ENCODE data around the gene BEAN1.

BEAN1 gene, protein sequence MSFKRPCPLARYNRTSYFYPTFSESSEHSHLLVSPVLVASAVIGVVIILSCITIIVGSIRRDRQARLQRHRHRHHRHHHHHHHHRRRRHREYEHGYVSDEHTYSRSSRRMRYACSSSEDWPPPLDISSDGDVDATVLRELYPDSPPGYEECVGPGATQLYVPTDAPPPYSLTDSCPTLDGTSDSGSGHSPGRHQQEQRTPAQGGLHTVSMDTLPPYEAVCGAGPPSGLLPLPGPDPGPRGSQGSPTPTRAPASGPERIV

DNA sequence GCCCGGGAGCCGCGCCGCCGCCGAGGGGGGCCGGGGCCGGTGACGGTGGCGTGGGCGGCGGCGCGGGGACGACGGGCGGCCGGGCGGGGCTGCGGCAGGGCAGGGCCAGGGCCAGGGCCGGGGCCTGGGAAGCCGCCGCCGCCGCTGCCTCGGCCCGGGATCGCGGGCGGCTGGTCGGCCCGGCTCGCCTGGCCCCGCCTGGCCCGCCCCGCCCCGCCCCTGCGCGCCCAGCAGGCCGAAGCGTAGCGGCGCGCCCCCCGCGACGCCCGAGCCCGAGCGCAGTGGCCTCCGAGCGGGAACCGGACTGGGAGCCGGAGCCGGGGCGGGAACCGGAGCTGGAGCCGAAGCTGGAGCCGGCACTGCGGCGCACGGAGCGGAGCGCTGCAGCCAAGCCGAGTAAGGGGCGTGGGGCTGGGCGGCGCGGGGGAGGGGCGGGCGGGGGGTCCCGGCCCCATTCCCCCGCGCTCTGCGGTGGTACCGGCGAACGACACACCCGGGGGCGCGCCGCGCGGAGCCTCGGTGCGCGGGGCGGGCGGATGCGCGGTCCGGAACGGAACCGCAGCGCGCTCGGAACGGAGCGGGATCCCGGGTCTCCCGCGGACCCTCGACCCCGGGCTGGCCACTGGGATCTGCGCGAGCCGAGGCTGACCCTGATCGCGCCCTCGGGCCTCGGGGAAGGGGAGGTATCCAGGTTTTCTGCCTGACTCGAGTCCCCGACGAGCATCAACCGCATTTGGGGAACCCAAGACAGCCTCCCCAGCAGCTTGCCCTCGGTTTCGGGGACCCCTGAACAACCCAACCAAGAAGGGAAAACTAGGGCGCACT, at the start of gene BEAN1:
BEAN1 (plus strand) TSS at position 260 of the 825 bp plus-strand sequence. CDS start 10,382 bp downstream, outside the sequence.
- no peak within 1 kb of the TSS for H3K27ac ChIP-seq (ENCODE audit: low read length)
- peaks cover 51 to 54% of the 10 kb centered on the region in 2 donors for H3K27me3 ChIP-seq (ENCODE audit: control insufficient read depth in 1 of 2, insufficient read depth in 2 of 2, low read length in 2 of 2)
- H3K4me3 ChIP-seq (ENCODE audit: low read length in 2 of 2) = peak within 1 kb of the TSS; percentile 41 to 64
- peaks cover 17% of the 10 kb centered on the region for H3K4me1 ChIP-seq (ENCODE audit: control insufficient read depth, insufficient read depth, low read length)
- H3K9me3 ChIP-seq (ENCODE audit: control insufficient read depth in 2 of 2, low read length in 2 of 2) = no peaks in the 10 kb centered on the region
- H3K36me3 ChIP-seq (ENCODE audit: control insufficient read depth in 2 of 2, insufficient read depth in 2 of 2, low read length in 2 of 2) = no peaks in the 10 kb centered on the region
- no peak within 1 kb of the TSS for H3K9ac ChIP-seq (ENCODE audit: low read length in 2 of 2)

DNA sequence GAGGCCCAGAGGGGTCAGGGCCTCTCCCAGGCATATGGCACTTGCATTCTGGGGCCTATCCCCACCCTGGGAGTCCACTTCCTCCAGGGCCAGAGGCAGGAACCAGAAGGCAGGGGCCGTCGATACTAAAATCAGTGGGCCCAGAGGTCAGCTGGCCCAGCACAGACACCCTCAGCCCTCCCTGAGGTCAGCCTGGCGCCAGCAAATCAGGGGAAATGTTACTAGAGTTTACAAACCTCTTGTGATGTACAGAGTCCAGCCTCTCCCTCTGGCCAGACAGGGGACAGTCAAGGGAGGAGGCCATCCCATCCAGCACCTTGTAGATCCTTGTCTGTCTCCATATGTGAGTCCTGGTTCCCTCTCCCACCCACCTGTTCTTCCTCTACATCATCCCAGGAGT, 49.8 kb upstream of the BEAN1 start:
- peaks cover 6% of the 10 kb centered on the region for H3K4me1 ChIP-seq (ENCODE audit: control insufficient read depth, insufficient read depth, low read length)
- no peak overlapping the region for H3K27ac ChIP-seq (ENCODE audit: low read length)
- H3K36me3 ChIP-seq (ENCODE audit: control insufficient read depth in 2 of 2, insufficient read depth in 2 of 2, low read length in 2 of 2) = no peaks in the 10 kb centered on the region
- H3K9me3 ChIP-seq (ENCODE audit: control insufficient read depth in 2 of 2, low read length in 2 of 2) = no peaks in the 10 kb centered on the region
- H3K9ac ChIP-seq (ENCODE audit: low read length in 2 of 2) = no peak overlapping the region
- H3K4me3 ChIP-seq (ENCODE audit: low read length in 2 of 2) = no peak overlapping the region
- H3K27me3 ChIP-seq (ENCODE audit: control insufficient read depth in 1 of 2, insufficient read depth in 2 of 2, low read length in 2 of 2) = no peaks in the 10 kb centered on the region

DNA sequence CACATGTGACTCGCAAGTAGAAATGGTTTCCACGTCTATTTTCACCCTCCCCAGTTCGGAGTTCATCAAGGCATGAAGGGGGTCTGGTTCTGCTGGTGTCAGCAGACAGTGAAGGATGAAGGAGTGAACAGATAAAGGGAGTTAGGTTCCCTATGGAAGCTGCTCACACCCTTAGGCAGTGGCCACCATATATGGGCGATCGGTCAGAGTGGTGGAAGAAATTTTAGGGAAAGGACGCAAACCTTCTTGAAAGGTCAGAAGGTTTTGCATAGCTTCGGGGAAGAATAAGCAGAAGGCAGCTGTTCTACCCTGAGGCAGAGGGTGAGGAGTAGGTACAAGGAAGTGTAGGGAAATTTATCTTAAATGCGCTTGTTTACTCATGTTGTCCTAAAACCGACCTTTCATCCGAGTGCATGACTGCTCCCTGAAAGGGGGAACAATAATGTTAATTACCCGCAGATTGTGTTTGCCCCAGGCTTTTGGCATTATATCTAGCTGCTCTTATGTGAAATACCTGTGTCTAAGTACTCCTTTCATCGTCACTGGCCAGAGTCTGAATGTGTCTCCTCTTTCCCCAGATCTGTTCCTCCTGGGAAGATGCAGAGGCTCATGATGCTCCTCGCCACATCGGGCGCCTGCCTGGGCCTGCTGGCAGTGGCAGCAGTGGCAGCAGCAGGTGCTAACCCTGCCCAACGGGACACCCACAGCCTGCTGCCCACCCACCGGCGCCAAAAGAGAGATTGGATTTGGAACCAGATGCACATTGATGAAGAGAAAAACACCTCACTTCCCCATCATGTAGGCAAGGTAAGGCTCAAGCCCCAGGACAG, 48.1 kb upstream of the BEAN1 start:
- Histone ChIP-seq H3K4me1 (ENCODE audit: control insufficient read depth, insufficient read depth, low read length) (peaks cover 6% of the 10 kb centered on the region), H3K9ac (ENCODE audit: low read length in 2 of 2) (no peak overlapping the region), H3K27me3 (ENCODE audit: control insufficient read depth in 1 of 2, insufficient read depth in 2 of 2, low read length in 2 of 2) (no peaks in the 10 kb centered on the region), H3K4me3 (ENCODE audit: low read length in 2 of 2) (no peak overlapping the region), H3K9me3 (ENCODE audit: control insufficient read depth in 2 of 2, low read length in 2 of 2) (no peaks in the 10 kb centered on the region), H3K36me3 (ENCODE audit: control insufficient read depth in 2 of 2, insufficient read depth in 2 of 2, low read length in 2 of 2) (no peaks in the 10 kb centered on the region), H3K27ac (ENCODE audit: low read length) (no peak overlapping the region)

DNA sequence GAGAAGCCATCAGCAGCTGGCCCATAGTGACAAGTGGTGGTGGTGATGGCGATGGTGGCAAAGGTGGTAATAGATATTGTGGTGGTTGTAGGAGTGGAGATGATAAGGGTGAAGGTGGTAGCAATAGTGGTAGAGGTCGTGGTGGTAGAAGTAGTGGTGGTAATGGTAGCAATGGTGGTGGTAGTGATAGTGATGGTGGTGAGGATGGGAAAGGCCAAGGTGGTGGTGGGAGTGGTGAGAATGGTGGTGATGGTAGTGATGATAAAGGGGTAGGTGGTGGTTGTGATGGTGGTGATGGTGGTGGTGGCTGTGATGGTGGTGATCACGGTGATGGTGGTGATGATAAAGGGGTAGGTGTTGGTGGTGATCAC, 47.5 kb upstream of the BEAN1 start:
- H3K36me3 ChIP-seq (ENCODE audit: control insufficient read depth in 2 of 2, insufficient read depth in 2 of 2, low read length in 2 of 2) = no peaks in the 10 kb centered on the region
- peaks cover 5% of the 10 kb centered on the region for H3K4me1 ChIP-seq (ENCODE audit: control insufficient read depth, insufficient read depth, low read length)
- H3K27me3 ChIP-seq (ENCODE audit: control insufficient read depth in 1 of 2, insufficient read depth in 2 of 2, low read length in 2 of 2) = no peaks in the 10 kb centered on the region
- no peak overlapping the region for H3K4me3 ChIP-seq (ENCODE audit: low read length in 2 of 2)
- no peak overlapping the region for H3K9ac ChIP-seq (ENCODE audit: low read length in 2 of 2)
- no peak overlapping the region for H3K27ac ChIP-seq (ENCODE audit: low read length)
- H3K9me3 ChIP-seq (ENCODE audit: control insufficient read depth in 2 of 2, low read length in 2 of 2) = no peaks in the 10 kb centered on the region

DNA sequence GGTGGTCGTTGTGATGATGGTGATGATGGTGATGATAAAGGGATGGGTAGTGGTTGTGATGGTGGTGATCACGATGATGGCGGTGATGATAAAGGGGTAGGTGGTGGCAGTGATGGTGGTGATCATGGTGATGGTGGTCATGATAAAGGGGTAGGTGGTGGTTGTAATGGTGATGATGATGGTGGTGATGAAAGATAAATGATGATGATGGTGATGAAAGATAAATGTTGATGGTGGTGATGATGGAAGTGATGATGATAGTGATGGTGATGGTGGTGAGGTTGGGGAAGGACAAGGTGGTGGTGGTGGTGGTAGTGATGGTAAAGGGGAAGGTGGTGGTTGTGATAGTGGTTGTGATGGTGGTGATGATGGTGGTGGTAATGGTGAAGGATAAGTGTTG, 46.7 kb upstream of the BEAN1 start:
- H3K4me1 ChIP-seq (ENCODE audit: control insufficient read depth, insufficient read depth, low read length) = peaks cover 5% of the 10 kb centered on the region
- H3K9ac ChIP-seq (ENCODE audit: low read length in 2 of 2) = no peak overlapping the region
- H3K36me3 ChIP-seq (ENCODE audit: control insufficient read depth in 2 of 2, insufficient read depth in 2 of 2, low read length in 2 of 2) = no peaks in the 10 kb centered on the region
- H3K27ac ChIP-seq (ENCODE audit: low read length) = no peak overlapping the region
- no peaks in the 10 kb centered on the region for H3K9me3 ChIP-seq (ENCODE audit: control insufficient read depth in 2 of 2, low read length in 2 of 2)
- no peak overlapping the region for H3K4me3 ChIP-seq (ENCODE audit: low read length in 2 of 2)
- no peaks in the 10 kb centered on the region for H3K27me3 ChIP-seq (ENCODE audit: control insufficient read depth in 1 of 2, insufficient read depth in 2 of 2, low read length in 2 of 2)

DNA sequence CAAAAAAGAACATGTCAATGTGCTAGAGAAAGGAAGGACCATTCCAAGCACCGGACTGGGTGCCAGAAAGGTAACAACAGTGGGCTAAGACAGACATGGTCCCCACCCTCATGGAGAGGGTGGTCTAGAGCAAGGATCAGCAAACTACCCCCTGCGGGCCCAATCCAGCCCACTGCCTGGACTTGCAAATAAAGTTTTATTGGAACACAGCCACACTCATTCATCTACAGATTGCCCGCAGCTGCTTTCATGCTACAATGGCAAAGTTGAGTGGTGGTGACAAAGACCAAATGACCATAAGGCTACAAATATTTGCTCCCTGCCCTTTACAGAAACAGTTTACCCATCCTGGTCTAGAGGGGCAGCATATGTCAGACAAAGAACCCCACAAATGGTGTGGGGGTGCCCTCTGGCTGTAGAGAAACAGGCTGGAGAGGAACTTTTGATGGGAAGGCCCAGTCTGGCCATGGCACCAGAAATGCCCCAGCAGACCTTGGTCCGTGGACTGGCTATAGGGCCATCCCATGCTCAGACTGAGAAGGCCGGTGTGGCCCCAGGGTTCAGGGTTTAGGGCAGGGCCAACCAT, 45.4 kb upstream of the BEAN1 start:
- Histone ChIP-seq H3K9me3 (ENCODE audit: control insufficient read depth in 2 of 2, low read length in 2 of 2) (no peaks in the 10 kb centered on the region), H3K4me1 (ENCODE audit: control insufficient read depth, insufficient read depth, low read length) (peaks cover 5% of the 10 kb centered on the region), H3K9ac (ENCODE audit: low read length in 2 of 2) (no peak overlapping the region), H3K27ac (ENCODE audit: low read length) (peak overlapping the region; percentile 6), H3K4me3 (ENCODE audit: low read length in 2 of 2) (no peak overlapping the region), H3K27me3 (ENCODE audit: control insufficient read depth in 1 of 2, insufficient read depth in 2 of 2, low read length in 2 of 2) (no peaks in the 10 kb centered on the region), H3K36me3 (ENCODE audit: control insufficient read depth in 2 of 2, insufficient read depth in 2 of 2, low read length in 2 of 2) (no peaks in the 10 kb centered on the region)

DNA sequence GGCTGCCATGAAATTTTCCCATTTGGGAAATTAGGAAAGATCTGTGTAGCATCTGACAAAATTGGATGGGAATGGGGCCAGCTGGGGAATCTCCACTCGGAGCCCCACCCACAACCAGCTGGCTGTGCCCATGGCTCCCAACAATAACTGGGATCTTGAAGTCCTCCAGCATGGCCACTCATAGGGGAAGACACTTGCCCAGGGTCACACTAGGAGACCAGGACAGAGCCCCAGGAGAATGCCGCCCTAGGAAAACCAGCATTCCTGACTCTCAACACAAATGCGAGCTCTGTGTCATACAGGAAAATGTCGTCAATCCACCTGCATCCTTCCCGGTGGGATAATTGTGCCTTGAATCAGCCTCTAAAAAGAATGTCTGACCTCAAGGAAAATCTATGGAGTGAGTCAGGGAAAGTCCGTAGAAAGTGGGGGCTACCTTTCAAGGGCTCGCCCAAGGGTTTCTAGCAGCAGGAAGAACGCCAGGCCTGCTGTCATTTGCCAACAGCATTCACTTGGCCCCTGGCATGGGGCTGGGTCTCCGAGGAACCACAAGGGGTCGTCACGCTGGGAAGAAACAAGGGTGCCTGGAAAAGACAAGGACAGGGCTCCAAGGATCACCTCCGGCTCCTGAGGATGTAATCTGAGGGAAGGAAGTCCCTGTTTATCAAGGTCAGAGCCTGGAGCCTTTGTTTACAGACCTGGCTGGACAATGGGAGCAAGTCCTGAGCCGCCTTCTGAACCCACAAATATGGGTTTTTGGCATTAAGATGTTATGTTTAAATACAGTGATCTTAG, 44.7 kb upstream of the BEAN1 start:
- Histone ChIP-seq H3K9ac (ENCODE audit: low read length in 2 of 2) (no peak overlapping the region), H3K27me3 (ENCODE audit: control insufficient read depth in 1 of 2, insufficient read depth in 2 of 2, low read length in 2 of 2) (no peaks in the 10 kb centered on the region), H3K4me1 (ENCODE audit: control insufficient read depth, insufficient read depth, low read length) (peaks cover 2% of the 10 kb centered on the region), H3K4me3 (ENCODE audit: low read length in 2 of 2) (no peak overlapping the region), H3K36me3 (ENCODE audit: control insufficient read depth in 2 of 2, insufficient read depth in 2 of 2, low read length in 2 of 2) (no peaks in the 10 kb centered on the region), H3K9me3 (ENCODE audit: control insufficient read depth in 2 of 2, low read length in 2 of 2) (no peaks in the 10 kb centered on the region), H3K27ac (ENCODE audit: low read length) (peak overlapping the region; percentile 6)

DNA sequence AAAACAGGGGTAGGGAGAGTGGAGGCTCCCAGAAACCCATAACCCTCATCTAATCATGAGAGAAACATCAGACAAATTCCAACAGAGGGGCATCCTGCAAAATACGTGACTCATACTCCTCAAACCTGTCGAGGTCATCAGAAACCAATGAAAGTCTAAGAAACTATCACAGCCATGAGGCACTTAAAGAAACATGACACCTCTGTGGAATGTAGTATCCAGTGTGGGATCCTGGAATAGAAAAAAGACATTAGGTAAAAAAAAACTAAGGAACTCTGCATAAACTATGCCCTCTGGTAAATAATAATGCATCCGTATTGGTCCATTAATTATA, 44.2 kb upstream of the BEAN1 start:
- no peak overlapping the region for H3K9ac ChIP-seq (ENCODE audit: low read length in 2 of 2)

DNA sequence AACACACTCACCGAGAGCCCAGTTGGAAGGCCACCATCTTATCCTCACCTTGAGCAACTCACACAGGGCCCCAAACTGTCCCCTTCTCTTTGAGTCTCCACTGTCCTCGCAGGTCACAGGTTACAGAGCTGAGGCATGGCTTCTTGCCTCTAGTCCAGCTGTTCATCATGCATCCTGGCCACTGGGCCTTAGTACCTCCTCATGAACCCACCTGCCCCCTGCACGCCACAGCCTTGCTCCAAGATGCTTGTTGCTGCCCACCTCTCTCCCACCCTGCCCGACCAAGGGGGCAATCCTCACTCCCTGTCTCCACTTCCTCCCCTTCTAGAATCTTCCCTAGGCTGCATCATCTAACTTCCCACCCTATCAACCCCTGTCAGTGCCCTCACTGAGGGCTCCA, 43.5 kb upstream of the BEAN1 start:
- H3K27me3 ChIP-seq (ENCODE audit: control insufficient read depth in 1 of 2, insufficient read depth in 2 of 2, low read length in 2 of 2) = no peaks in the 10 kb centered on the region
- H3K36me3 ChIP-seq (ENCODE audit: control insufficient read depth in 2 of 2, insufficient read depth in 2 of 2, low read length in 2 of 2) = no peaks in the 10 kb centered on the region
- H3K27ac ChIP-seq (ENCODE audit: low read length) = no peak overlapping the region
- H3K4me1 ChIP-seq (ENCODE audit: control insufficient read depth, insufficient read depth, low read length) = peaks cover 2% of the 10 kb centered on the region
- H3K9ac ChIP-seq (ENCODE audit: low read length in 2 of 2) = no peak overlapping the region
- H3K4me3 ChIP-seq (ENCODE audit: low read length in 2 of 2) = no peak overlapping the region
- no peaks in the 10 kb centered on the region for H3K9me3 ChIP-seq (ENCODE audit: control insufficient read depth in 2 of 2, low read length in 2 of 2)

More for the DNA sequence above, 44.2 kb upstream of the BEAN1 start:
- no peaks in the 10 kb centered on the region for H3K9me3 ChIP-seq (ENCODE audit: control insufficient read depth in 2 of 2, low read length in 2 of 2)
- H3K27ac ChIP-seq (ENCODE audit: low read length) = peak overlapping the region; percentile 6
- H3K4me1 ChIP-seq (ENCODE audit: control insufficient read depth, insufficient read depth, low read length) = peaks cover 2% of the 10 kb centered on the region
- H3K27me3 ChIP-seq (ENCODE audit: control insufficient read depth in 1 of 2, insufficient read depth in 2 of 2, low read length in 2 of 2) = no peaks in the 10 kb centered on the region
- H3K4me3 ChIP-seq (ENCODE audit: low read length in 2 of 2) = no peak overlapping the region
- H3K36me3 ChIP-seq (ENCODE audit: control insufficient read depth in 2 of 2, insufficient read depth in 2 of 2, low read length in 2 of 2) = no peaks in the 10 kb centered on the region

DNA sequence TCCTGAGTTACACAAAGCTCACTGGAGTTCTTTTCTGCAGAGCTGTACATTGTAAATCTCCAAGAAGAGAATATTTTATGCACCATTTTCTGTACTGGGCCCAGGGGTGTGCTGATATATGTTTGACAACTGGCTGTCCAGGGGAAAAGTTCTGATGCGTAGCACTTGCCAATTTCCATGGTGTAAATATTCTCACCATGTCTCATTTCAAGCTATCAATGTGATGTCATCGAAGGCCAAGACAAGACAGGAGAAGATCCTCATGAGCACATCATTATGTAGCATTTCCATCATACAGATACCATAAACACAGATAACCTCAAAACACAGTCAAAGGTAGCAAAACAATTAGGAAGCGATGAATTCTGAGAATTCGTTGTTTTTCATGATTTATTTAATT, 41.7 kb upstream of the BEAN1 start:
- Histone ChIP-seq H3K27me3 (ENCODE audit: control insufficient read depth in 1 of 2, insufficient read depth in 2 of 2, low read length in 2 of 2) (no peaks in the 10 kb centered on the region), H3K27ac (ENCODE audit: low read length) (no peak overlapping the region), H3K9ac (ENCODE audit: low read length in 2 of 2) (no peak overlapping the region), H3K9me3 (ENCODE audit: control insufficient read depth in 2 of 2, low read length in 2 of 2) (no peaks in the 10 kb centered on the region), H3K4me3 (ENCODE audit: low read length in 2 of 2) (no peak overlapping the region), H3K4me1 (ENCODE audit: control insufficient read depth, insufficient read depth, low read length) (peaks cover 2% of the 10 kb centered on the region), H3K36me3 (ENCODE audit: control insufficient read depth in 2 of 2, insufficient read depth in 2 of 2, low read length in 2 of 2) (no peaks in the 10 kb centered on the region)
